Keratinocyte (primary cell): ENCODE measurements around the gene DNAH10. TPM values are rescaled to one million over a fixed set of nuclear protein-coding genes. Genes with fewer than 3 reads are reported as not detected.

Experiments
- DNase-seq: peaks from one replicate; pipeline ENCODE4 v3.0.0-alpha.2; 2011; ENCODE audit warnings: low read depth, missing footprints, low spot score
- FAIRE-seq: peaks from 2 replicates; lab custom pipeline; 2011; peaks lifted over from hg19 to GRCh38; lab: Jason Lieb, UNC
- H2AFZ ChIP-seq: 2 replicates; pipeline ENCODE4 v1.6.0; 2012; ENCODE audit warnings: low read length, control low read depth, inconsistent platforms; ENCODE audit not compliant: control insufficient read depth
- H3K27ac ChIP-seq: 2 replicates; pipeline ENCODE4 v1.5.1; 2011; ENCODE audit warnings: low read length; ENCODE audit not compliant: control insufficient read depth, insufficient read depth
- H3K27me3 ChIP-seq: 3 replicates; pipeline ENCODE4 v1.6.0; 2011; ENCODE audit warnings: low read length; ENCODE audit not compliant: control insufficient read depth, insufficient read depth; ENCODE audit errors: extremely low read depth
- H3K36me3 ChIP-seq, 2 experiments: 2 replicates in 1 of 2; 3 replicates in 1 of 2; pipeline ENCODE4 v1.5.1; 2011; ENCODE audit warnings: low read length in 2 of 2, mild to moderate bottlenecking in 1 of 2; ENCODE audit not compliant: control insufficient read depth in 2 of 2, insufficient read depth in 2 of 2; ENCODE audit errors: extremely low read depth in 1 of 2
- H3K4me1 ChIP-seq: 3 replicates; pipeline ENCODE4 v1.5.1; 2011; ENCODE audit warnings: low read length; ENCODE audit not compliant: control insufficient read depth, insufficient read depth; ENCODE audit errors: extremely low read depth
- H3K4me2 ChIP-seq: 3 replicates; pipeline ENCODE4 v1.6.0; 2011; ENCODE audit warnings: low read depth, low read length; ENCODE audit not compliant: control insufficient read depth, insufficient read depth; ENCODE audit errors: extremely low read depth
- H3K4me3 ChIP-seq, 3 experiments: fragments of 200-600 bp in 1 of 3; sonication (generic) in 1 of 3; 2 replicates in 2 of 3; 3 replicates in 1 of 3; pipeline ENCODE4 v1.5.1; 2011 to 2016; ENCODE audit warnings: low read length in 3 of 3, mild to moderate bottlenecking in 3 of 3, control low read depth in 2 of 3, inconsistent platforms in 1 of 3, low read depth in 1 of 3, mixed read lengths in 1 of 3, mixed run types in 1 of 3, moderate library complexity in 1 of 3; ENCODE audit not compliant: control insufficient read depth in 2 of 3, insufficient read depth in 2 of 3; ENCODE audit errors: extremely low read depth in 1 of 3
- H3K79me2 ChIP-seq: 2 replicates; pipeline ENCODE4 v1.6.0; 2012; ENCODE audit warnings: low read length; ENCODE audit not compliant: control insufficient read depth, insufficient read depth
- H3K9ac ChIP-seq: 3 replicates; pipeline ENCODE4 v1.6.0; 2011; ENCODE audit warnings: low read length; ENCODE audit not compliant: control insufficient read depth, insufficient read depth; ENCODE audit errors: extremely low read depth
- H3K9me1 ChIP-seq: 3 replicates; pipeline ENCODE4 v1.6.0; 2011; ENCODE audit warnings: low read length; ENCODE audit not compliant: control insufficient read depth, insufficient read depth; ENCODE audit errors: extremely low read depth
- H3K9me3 ChIP-seq: 2 replicates; pipeline ENCODE4 v1.5.1; 2012; ENCODE audit warnings: low read depth, low read length; ENCODE audit not compliant: control insufficient read depth
- H4K20me1 ChIP-seq: 3 replicates; pipeline ENCODE4 v1.6.0; 2011; ENCODE audit warnings: low read length; ENCODE audit not compliant: control insufficient read depth, insufficient read depth; ENCODE audit errors: extremely low read depth
- CTCF ChIP-seq, 3 experiments: IDR thresholded peaks in 1 of 3; conservative IDR thresholded peaks in 1 of 3; optimal IDR thresholded peaks in 1 of 3; 2 replicates in 2 of 3; 3 replicates in 1 of 3; pipeline versions ENCODE3 to v1.5.1; 2011; ENCODE audit warnings: low read length in 3 of 3, mild to moderate bottlenecking in 3 of 3, moderate library complexity in 2 of 3, control low read depth in 1 of 3, inconsistent platforms in 1 of 3; ENCODE audit not compliant: insufficient read depth in 2 of 3; ENCODE audit errors: extremely low read depth in 1 of 3
- EZH2 ChIP-seq: IDR thresholded peaks from one replicate; pipeline ENCODE4 v1.6.1; 2012; ENCODE audit warnings: inconsistent platforms, mild to moderate bottlenecking, low read length, moderate library complexity
- dilution Hi-C: fragments of 300-500 bp; cut with MboI; formaldehyde crosslinking; loops from one replicate; pipeline ENCODE4 v1.7.0; 2020; ENCODE audit warnings: low sequenced_read_pairs; ENCODE audit not compliant: extremely low pct_ligation_motif_present
- polyA plus RNA-seq, 5 experiments: library from polyadenylated mRNA; depleted of rRNA in 3 of 5; stranded (reverse) in 3 of 5; stranded (forward) in 1 of 5; unstranded in 1 of 5; fragments of >200 nt; gene quantifications; 1 replicate in 1 of 5; 2 replicates in 3 of 5; 3 replicates in 1 of 5; pipeline versions ENCODE4 v1.2.1 to v1.2.3, GENCODE V29; 2011 to 2012; ENCODE audit warnings: missing spikeins in 2 of 5, low read depth in 1 of 5, low replicate concordance in 1 of 5

Gene DNAH10
- polyA plus RNA-seq, 1 donor (not counting 4 experiments of a cell fraction or from before 2014, with no cell fraction given), result 0.08 TPM

- Histone ChIP-seq H3K9me1 (no peaks in the 10 kb centered on the region), H3K79me2 (no peaks in the 10 kb centered on the region), H3K27ac (no peak overlapping the region), H3K4me3 (no peak overlapping the region), H4K20me1 (no peaks in the 10 kb centered on the region), H3K27me3 (no peaks in the 10 kb centered on the region), H3K9ac (no peak overlapping the region), H3K9me3 (no peaks in the 10 kb centered on the region), H3K36me3 (no peaks in the 10 kb centered on the region), H3K4me1 (peaks cover 6% of the 10 kb centered on the region), H2AFZ (no peak overlapping the region), H3K4me2 (no peak overlapping the region)
- TF ChIP-seq EZH2 (no peak), CTCF (optimal IDR thresholded peaks at IDR 0.05 in 1 of 3, IDR thresholded peaks at IDR 0.05 in 1 of 3, conservative IDR thresholded peaks at IDR 0.05 in 1 of 3; ENCODE audit: extremely low read depth in 1 of 3, insufficient read depth in 2 of 3, low read length in 3 of 3) (no peak)
- dilution Hi-C loops, result no loop called here
- DNase-seq (no peak), FAIRE-seq (no peak)
Measured at GRCh38 chr12:123721245-123721644, 40.9 kb upstream of the DNAH10 start.

GRCh38 chr12:123723011-123723410, 39.1 kb upstream of the DNAH10 start:
- Histone ChIP-seq H3K4me3 (no peak overlapping the region), H3K79me2 (no peaks in the 10 kb centered on the region), H3K4me1 (peaks cover 6% of the 10 kb centered on the region), H3K9me3 (no peaks in the 10 kb centered on the region), H3K9me1 (no peaks in the 10 kb centered on the region), H3K4me2 (no peak overlapping the region), H3K36me3 (peaks cover 0 to 6% of the 10 kb centered on the region in 2 experiments), H4K20me1 (no peaks in the 10 kb centered on the region), H3K27ac (no peak overlapping the region), H2AFZ (no peak overlapping the region), H3K27me3 (no peaks in the 10 kb centered on the region), H3K9ac (no peak overlapping the region)
- dilution Hi-C loops, result no loop called here
- FAIRE-seq, result no peak
- DNase-seq, result no peak
- TF ChIP-seq CTCF (optimal IDR thresholded peaks at IDR 0.05 in 1 of 3, IDR thresholded peaks at IDR 0.05 in 1 of 3, conservative IDR thresholded peaks at IDR 0.05 in 1 of 3; ENCODE audit: extremely low read depth in 1 of 3, insufficient read depth in 2 of 3, low read length in 3 of 3), result no peak
